Thoracic aorta (tissue), 2 donors: ENCODE data around the gene NOL4. TPM values are rescaled to one million over a fixed set of nuclear protein-coding genes. Genes with fewer than 3 reads are reported as not detected.
"Not testable (repeated sequence)": the region's sequence is repeated elsewhere in the genome, so short reads cannot be mapped to it uniquely, and the experiment has no call there.

Source experiments
- ATAC-seq: fragments of 150-250 bp; one replicate; pipeline ENCODE4 v1.8.0; 2017; ENCODE audit warnings: low read depth; ENCODE audit not compliant: insufficient number of reproducible peaks, low FRiP score
- DNase-seq: peaks from one replicate; pipeline ENCODE4 v3.0.0-alpha.2; 2020; ENCODE audit warnings: low spot score
- H3K27ac ChIP-seq, 2 donors: fragments of 200-600 bp; sonication (generic); 1 replicate in 1 of 2; 2 replicates in 1 of 2; pipeline ENCODE4 v1.5.1; 2016; ENCODE audit warnings: mild to moderate bottlenecking in 2 of 2, moderate library complexity in 2 of 2
- H3K27me3 ChIP-seq: fragments of 200-600 bp; sonication (generic); replicated peaks from 2 replicates; pipeline ENCODE4 v1.6.0; 2016; ENCODE audit warnings: mild to moderate bottlenecking; ENCODE audit not compliant: insufficient read depth
- H3K36me3 ChIP-seq: fragments of 200-600 bp; sonication (generic); one replicate; pipeline ENCODE4 v1.5.1; 2016
- H3K4me1 ChIP-seq, 2 donors: fragments of 200-600 bp; sonication (generic); 1 replicate in 1 of 2; 2 replicates in 1 of 2; pipeline versions ENCODE4 v1.5.1 to v1.6.0; 2016; ENCODE audit warnings: low read depth in 2 of 2, mild to moderate bottlenecking in 1 of 2; ENCODE audit not compliant: control insufficient read depth in 1 of 2
- H3K4me3 ChIP-seq: fragments of 200-600 bp; sonication (generic); 2 replicates; pipeline ENCODE4 v1.5.1; 2016; ENCODE audit warnings: mild to moderate bottlenecking
- H3K9me3 ChIP-seq: fragments of 200-600 bp; sonication (generic); 2 replicates; pipeline ENCODE4 v1.5.1; 2016
- CTCF ChIP-seq: fragments of 200-600 bp; sonication (generic); IDR thresholded peaks from one replicate; pipeline ENCODE4 v1.5.1; 2019; ENCODE audit warnings: antibody characterized with exemption
- total RNA-seq, 2 donors: library from RNA; depleted of rRNA; stranded (reverse); fragments of >200 nt; gene quantifications; one replicate each; pipeline versions ENCODE4 v1.1.0 to v1.2.3, GENCODE V29; 2016

Gene NOL4
- not detected for total RNA-seq

GRCh38 chr18:34224423-34225217, at the start of gene NOL4:
Gene NOL4 (minus strand): TSS chr18:34224913. CDS start chr18:34223253, 1,660 bp downstream.
- ATAC-seq: no peak
- no peak within 1 kb of the TSS for H3K27ac ChIP-seq
- peak within 1 kb of the TSS; percentile 77 for H3K4me3 ChIP-seq
- no peaks in the 10 kb centered on the region for H3K36me3 ChIP-seq
- no peak for DNase-seq
- H3K27me3 ChIP-seq: no peaks in the 10 kb centered on the region
- TF ChIP-seq CTCF: no peak
- peaks cover 0 to 24% of the 10 kb centered on the region in 2 donors for H3K4me1 ChIP-seq
- H3K9me3 ChIP-seq: no peaks in the 10 kb centered on the region

- DNase-seq, H3K27ac ChIP-seq, H3K36me3 ChIP-seq, H3K27me3 ChIP-seq, H3K9me3 ChIP-seq, ATAC-seq, H3K4me3 ChIP-seq, H3K4me1 ChIP-seq: not testable (repeated sequence)
Observed at GRCh38 chr18:34266029-34266428, 41.3 kb upstream of the NOL4 start.

GRCh38 chr18:34261865-34262780, 37.4 kb upstream of the NOL4 start:
- ATAC-seq: no peak
- H3K9me3 ChIP-seq: no peaks in the 10 kb centered on the region
- no peaks in the 10 kb centered on the region for H3K27me3 ChIP-seq
- no peak overlapping the region for H3K27ac ChIP-seq
- TF ChIP-seq CTCF: no peak
- H3K4me3 ChIP-seq: no peak overlapping the region
- H3K36me3 ChIP-seq: no peaks in the 10 kb centered on the region
- no peaks in the 10 kb centered on the region for H3K4me1 ChIP-seq
- DNase-seq: no peak

GRCh38 chr18:34258176-34258575, 33.5 kb upstream of the NOL4 start:
- H3K27me3 ChIP-seq: no peaks in the 10 kb centered on the region
- no peaks in the 10 kb centered on the region for H3K36me3 ChIP-seq
- H3K4me3 ChIP-seq: no peak overlapping the region
- H3K4me1 ChIP-seq: no peaks in the 10 kb centered on the region
- no peaks in the 10 kb centered on the region for H3K9me3 ChIP-seq
- ATAC-seq: no peak
- no peak for DNase-seq
- TF ChIP-seq CTCF: no peak
- no peak overlapping the region for H3K27ac ChIP-seq

- Histone ChIP-seq H3K4me3 (no peak overlapping the region), H3K9me3 (no peaks in the 10 kb centered on the region), H3K27ac (no peak overlapping the region), H3K4me1 (no peaks in the 10 kb centered on the region), H3K36me3 (no peaks in the 10 kb centered on the region), H3K27me3 (no peaks in the 10 kb centered on the region)
- ATAC-seq (no peak), DNase-seq (no peak)
- TF ChIP-seq CTCF: no peak
Observed at GRCh38 chr18:34251919-34252318, 27.2 kb upstream of the NOL4 start.
